Measurements from ENCODE around the gene TTC1.

TTC1 gene

DNA sequence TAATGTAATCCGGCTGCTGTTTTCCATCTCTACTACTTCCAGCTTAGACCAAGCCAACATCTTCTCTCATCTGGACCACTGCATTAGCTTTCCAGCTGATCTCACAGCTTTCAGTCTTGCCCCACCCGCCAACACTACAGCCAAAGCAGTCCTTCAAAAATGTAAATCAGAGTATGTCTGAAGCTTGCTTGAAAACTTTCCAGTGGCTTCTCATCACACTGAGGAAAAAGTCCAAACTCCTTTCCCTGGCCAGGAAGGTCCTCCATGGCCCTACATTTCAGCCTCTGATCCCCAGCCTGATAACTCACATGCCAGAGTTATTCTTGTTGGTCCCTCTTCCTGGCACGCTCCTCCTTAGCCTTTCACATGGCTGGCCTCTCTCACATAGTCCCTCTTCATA lies 38.5 kb downstream of the TTC1 start:
- no peak overlapping the region for H3K4me2 ChIP-seq (ENCODE audit: low read depth, low read length, poor library complexity, severe bottlenecking)
- no peaks in the 10 kb centered on the region; the same call in 1 of the 2 replicates for H3K36me3 ChIP-seq (ENCODE audit: low read length)
- no peaks in the 10 kb centered on the region for H3F3A ChIP-seq (ENCODE audit: insufficient read depth)
- no peaks in the 10 kb centered on the region for H3K9me3 ChIP-seq (ENCODE audit: insufficient read depth, low read length)
- H3K4me3 ChIP-seq (ENCODE audit: insufficient read depth, low read length, poor library complexity, severe bottlenecking) = no peak overlapping the region
- no peak overlapping the region for H3K27ac ChIP-seq (ENCODE audit: low read depth, low read length)
- no peaks in the 10 kb centered on the region for H4K20me1 ChIP-seq (ENCODE audit: low read depth, low read length)
- no peaks in the 10 kb centered on the region for H3K9me2 ChIP-seq (replicated peaks; ENCODE audit: insufficient read depth, low read length)
- no peak for TF ChIP-seq EZH2phosphoT487 (conservative IDR thresholded peaks at IDR 0.05; ENCODE audit: low read length)
- TF ChIP-seq, protein P1, sequence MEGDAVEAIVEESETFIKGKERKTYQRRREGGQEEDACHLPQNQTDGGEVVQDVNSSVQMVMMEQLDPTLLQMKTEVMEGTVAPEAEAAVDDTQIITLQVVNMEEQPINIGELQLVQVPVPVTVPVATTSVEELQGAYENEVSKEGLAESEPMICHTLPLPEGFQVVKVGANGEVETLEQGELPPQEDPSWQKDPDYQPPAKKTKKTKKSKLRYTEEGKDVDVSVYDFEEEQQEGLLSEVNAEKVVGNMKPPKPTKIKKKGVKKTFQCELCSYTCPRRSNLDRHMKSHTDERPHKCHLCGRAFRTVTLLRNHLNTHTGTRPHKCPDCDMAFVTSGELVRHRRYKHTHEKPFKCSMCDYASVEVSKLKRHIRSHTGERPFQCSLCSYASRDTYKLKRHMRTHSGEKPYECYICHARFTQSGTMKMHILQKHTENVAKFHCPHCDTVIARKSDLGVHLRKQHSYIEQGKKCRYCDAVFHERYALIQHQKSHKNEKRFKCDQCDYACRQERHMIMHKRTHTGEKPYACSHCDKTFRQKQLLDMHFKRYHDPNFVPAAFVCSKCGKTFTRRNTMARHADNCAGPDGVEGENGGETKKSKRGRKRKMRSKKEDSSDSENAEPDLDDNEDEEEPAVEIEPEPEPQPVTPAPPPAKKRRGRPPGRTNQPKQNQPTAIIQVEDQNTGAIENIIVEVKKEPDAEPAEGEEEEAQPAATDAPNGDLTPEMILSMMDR (IDR thresholded peaks at IDR 0.05; ENCODE audit: insufficient read depth, low read length, poor library complexity, severe bottlenecking) = no peak
- no peaks in the 10 kb centered on the region for H3K27me3 ChIP-seq (ENCODE audit: low read length)
- no peak overlapping the region for H3K9ac ChIP-seq (ENCODE audit: low read length)
- no peaks in the 10 kb centered on the region for H3K79me2 ChIP-seq (ENCODE audit: insufficient read depth, low read length)
- H2AFZ ChIP-seq (ENCODE audit: low read depth, low read length, severe bottlenecking) = no peak overlapping the region

DNA sequence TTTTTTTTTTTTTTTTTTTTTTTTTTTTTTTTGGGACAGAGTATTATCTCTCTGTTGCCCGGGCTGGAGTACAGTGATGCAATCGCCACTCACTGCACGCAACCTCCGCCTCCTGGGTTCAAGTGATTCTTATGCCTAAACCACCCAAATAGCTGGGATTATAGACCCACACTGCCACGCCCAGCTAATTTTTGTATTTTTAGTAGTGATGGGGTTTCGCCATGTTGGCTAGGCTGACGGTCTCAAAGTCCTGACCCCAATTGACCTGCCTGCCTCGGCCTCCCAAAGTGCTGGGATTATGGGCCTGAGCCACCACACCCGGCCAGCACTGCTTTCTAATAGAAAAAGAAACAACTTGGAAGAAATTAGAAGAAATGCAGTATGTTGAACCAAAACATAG lies 39.2 kb downstream of the TTC1 start:
- Histone ChIP-seq H3K36me3 (ENCODE audit: low read length) (peaks cover 6% of the 10 kb centered on the region; the same call in 1 of the 2 replicates), H3K9me3 (ENCODE audit: insufficient read depth, low read length) (no peaks in the 10 kb centered on the region), H3K4me2 (ENCODE audit: low read depth, low read length, poor library complexity, severe bottlenecking) (no peak overlapping the region)

DNA sequence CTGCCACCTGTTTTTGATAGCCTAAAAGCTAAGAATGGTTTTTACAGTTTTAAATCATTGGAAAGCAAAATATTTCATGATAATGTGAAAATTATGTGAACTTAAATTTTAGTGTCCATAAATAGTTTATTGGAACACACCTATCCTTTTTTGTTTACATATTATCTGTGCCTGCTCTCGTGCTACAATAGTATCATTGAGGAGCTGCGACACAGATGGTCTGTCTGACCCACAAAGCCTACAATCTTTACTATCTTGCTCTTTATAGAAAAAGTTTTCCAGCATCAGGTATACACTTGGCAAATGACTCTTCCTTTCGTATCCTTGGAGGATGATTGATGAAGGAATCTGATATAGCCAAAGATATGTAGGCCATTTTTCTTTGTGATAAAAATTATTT lies 40.2 kb downstream of the TTC1 start:
- no peak overlapping the region for H3K4me3 ChIP-seq (ENCODE audit: insufficient read depth, low read length, poor library complexity, severe bottlenecking)
- no peaks in the 10 kb centered on the region for H3K9me3 ChIP-seq (ENCODE audit: insufficient read depth, low read length)
- H3F3A ChIP-seq (ENCODE audit: insufficient read depth) = no peaks in the 10 kb centered on the region
- H2AFZ ChIP-seq (ENCODE audit: low read depth, low read length, severe bottlenecking) = no peak overlapping the region
- no peak for TF ChIP-seq EZH2phosphoT487 (conservative IDR thresholded peaks at IDR 0.05; ENCODE audit: low read length)
- TF ChIP-seq, protein P1 (IDR thresholded peaks at IDR 0.05; ENCODE audit: insufficient read depth, low read length, poor library complexity, severe bottlenecking) = no peak
- H3K36me3 ChIP-seq (ENCODE audit: low read length) = peaks cover 6% of the 10 kb centered on the region; the same call in 1 of the 2 replicates
- no peaks in the 10 kb centered on the region for H3K27me3 ChIP-seq (ENCODE audit: low read length)
- no peak overlapping the region for H3K27ac ChIP-seq (ENCODE audit: low read depth, low read length)
- H3K9me2 ChIP-seq (replicated peaks; ENCODE audit: insufficient read depth, low read length) = no peaks in the 10 kb centered on the region
- no peaks in the 10 kb centered on the region for H4K20me1 ChIP-seq (ENCODE audit: low read depth, low read length)
- no peak overlapping the region for H3K4me2 ChIP-seq (ENCODE audit: low read depth, low read length, poor library complexity, severe bottlenecking)
- no peaks in the 10 kb centered on the region for H3K79me2 ChIP-seq (ENCODE audit: insufficient read depth, low read length)
- H3K9ac ChIP-seq (ENCODE audit: low read length) = no peak overlapping the region

More for the DNA sequence above, 39.2 kb downstream of the TTC1 start:
- Histone ChIP-seq H4K20me1 (ENCODE audit: low read depth, low read length) (no peaks in the 10 kb centered on the region), H3K27me3 (ENCODE audit: low read length) (no peaks in the 10 kb centered on the region), H3K27ac (ENCODE audit: low read depth, low read length) (no peak overlapping the region), H3K9me2 (replicated peaks; ENCODE audit: insufficient read depth, low read length) (no peaks in the 10 kb centered on the region), H3K4me3 (ENCODE audit: insufficient read depth, low read length, poor library complexity, severe bottlenecking) (no peak overlapping the region), H3F3A (ENCODE audit: insufficient read depth) (no peaks in the 10 kb centered on the region), H2AFZ (ENCODE audit: low read depth, low read length, severe bottlenecking) (no peak overlapping the region), H3K79me2 (ENCODE audit: insufficient read depth, low read length) (no peaks in the 10 kb centered on the region), H3K9ac (ENCODE audit: low read length) (no peak overlapping the region)
- TF ChIP-seq, protein P1 (IDR thresholded peaks at IDR 0.05; ENCODE audit: insufficient read depth, low read length, poor library complexity, severe bottlenecking) = no peak
- TF ChIP-seq EZH2phosphoT487 (conservative IDR thresholded peaks at IDR 0.05; ENCODE audit: low read length) = no peak
